Epidermal melanocyte (primary cell): ENCODE data around the gene MYO7A.

ENCODE experiments used
- DNase-seq: peaks from one replicate; pipeline ENCODE4 v3.0.0; 2011; ENCODE audit warnings: low spot score; ENCODE audit not compliant: insufficient read length

Gene MYO7A

GRCh38 chr11:77127920-77128691, at the start of gene MYO7A:
TSS of gene MYO7A (plus strand) at chr11:77128246. CDS start at chr11:77130635, 2,389 bp downstream.
- DNase-seq: no peak

- no peak for DNase-seq
Observed at GRCh38 chr11:77079666-77080065, 48.4 kb upstream of the MYO7A start.

DNA sequence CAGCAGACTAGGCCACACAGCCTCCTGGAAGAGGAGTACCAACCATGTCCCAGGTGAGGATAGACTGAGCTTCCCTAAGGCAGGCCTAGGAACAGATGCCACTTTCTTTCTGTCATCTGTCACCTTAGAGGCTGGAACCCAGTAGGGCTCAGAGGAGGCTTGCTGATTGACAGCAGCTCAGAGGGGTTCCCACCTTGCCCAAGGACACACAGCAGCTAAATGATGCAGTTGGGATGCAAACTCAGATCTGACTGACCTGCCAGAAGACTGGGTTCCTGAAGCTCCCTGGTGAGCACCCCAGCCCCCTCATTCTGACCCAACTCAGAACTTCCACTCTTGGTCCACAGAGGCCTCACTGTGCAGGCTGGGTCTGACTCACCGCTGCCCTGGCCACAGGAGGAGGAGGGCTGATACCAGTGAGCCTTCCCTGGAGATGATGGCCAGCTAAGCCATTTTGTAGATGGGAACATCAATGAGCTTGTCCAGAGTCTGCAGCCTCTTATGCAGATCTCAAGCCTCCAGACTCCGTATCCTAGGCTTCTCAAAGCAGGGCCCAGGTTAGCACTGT, 47.3 kb upstream of the MYO7A start:
- DNase-seq: no peak

DNA sequence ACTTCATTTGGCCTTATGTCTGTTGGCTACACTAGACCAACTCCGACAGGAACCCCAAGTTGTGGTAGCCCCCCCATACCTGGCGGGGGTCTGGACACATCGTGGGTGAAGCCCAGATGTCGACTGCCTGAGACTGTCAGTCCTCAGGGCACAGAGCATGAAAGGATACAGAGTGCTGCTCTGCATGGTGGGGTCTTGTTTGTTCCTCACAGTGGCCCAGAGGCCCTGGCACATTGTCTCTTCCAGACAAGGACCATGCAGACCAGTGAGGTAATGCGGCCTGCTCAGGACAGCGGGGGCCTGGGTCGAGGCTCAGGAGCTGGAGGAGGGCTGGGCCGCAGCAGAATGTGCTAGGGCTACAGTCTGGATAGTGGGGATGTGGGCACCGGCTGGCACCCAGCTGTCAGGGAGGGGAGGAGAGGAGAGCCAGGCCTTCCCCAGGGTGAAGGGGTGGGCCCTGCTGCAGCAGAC, 46.6 kb upstream of the MYO7A start:
- no peak for DNase-seq

DNA sequence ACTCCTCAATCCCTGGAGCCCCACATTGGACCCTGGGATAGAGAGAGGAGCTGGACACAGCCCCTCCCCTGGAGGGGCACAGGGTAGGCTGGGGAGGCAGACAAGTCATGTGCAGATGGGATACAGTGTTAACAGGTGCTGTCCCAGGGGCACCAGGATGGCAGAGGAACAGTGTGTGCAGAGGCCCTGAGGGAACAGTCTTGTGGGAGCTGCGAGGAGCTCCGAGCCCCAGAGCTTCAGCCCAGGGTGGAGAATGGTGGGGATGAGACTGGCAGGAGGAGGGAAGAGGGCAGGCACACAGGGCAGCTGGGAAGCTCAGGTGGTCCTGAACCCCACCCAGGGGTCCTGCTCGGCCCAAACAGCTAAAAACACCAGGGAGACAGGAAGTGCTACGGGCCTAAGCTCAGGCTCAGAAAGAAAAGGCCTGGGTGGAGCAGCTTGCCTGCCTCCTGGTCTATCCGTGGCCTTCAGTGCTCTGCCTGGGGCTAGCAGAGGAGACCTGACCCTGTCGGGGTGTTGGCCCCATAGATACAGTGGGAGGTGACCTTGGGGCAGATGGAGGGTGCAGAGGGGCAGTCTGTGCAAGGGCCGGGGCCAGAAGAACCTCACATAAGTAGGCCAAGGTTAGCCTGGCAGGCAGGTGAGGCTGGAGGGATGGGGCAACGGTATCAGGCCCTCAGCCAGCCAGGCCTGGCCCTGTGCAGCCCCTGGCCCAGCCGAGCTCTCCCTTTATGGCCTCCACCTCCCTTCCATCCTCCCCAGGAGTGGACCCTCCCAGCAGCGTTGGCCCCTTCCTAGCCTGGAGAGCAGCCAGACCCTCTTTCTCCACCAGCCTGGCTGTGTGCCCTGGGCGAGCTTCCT, 45.8 kb upstream of the MYO7A start:
- DNase-seq: no peak

DNA sequence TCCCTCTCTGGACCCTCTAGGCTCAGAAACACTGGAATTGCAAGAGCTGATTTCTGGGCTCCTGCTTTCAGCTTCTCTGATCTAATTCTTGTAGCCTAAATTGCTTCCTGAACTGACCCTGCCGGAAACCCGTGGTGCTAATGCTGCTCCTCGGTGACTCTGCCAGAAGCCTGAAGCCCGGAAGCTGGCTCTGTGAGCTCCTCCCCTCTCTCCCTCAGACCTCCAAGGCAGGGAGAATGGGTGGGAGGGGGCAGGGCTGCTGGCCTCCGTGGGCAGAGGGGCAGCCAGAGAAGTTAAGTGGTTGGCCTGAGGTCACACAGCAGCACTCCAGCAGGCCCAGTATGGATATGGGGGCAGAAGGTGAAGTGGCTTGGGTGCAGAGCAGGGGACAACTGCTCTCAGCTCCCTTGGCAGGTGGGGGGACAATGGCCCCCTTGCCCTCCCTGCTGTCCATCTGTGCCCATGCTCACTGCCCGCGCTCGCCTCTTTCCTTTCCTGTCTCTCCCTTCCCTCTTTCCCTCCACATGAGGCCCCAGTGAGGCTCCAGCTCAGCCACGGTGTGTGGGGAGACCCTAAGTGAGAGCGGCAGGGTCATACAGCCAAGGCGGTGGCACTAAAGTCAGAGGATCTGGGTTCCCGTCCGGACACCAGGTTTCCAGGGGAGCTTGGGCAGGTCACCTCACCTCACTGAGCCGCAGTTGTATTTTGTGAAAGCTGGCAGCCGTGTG, 45.0 kb upstream of the MYO7A start:
- no peak for DNase-seq

GRCh38 chr11:77083566-77084245, 44.3 kb upstream of the MYO7A start:
- DNase-seq: no peak

- no peak for DNase-seq
Observed at GRCh38 chr11:77084581-77085191, 43.4 kb upstream of the MYO7A start.

DNA sequence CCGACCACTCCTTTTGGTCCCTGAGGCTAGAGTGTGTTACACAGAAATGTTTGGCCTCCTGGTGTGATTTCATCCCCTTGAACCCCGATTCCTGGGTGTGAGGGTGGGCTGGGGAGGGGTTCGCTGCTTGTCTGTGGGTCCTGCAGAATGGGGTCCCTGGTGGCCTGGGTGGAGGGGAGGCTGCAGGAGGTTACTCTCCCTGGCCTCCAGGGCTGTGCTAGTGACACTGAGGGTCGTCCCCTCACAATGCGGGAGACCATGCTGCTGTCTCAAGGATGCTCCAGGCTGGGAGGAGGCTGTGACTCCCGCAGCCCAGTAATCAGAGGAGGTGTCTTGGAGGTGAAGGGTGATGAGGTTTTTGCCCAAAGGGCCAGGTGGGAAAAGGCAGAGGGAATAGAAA, 42.4 kb upstream of the MYO7A start:
- no peak for DNase-seq

- DNase-seq: no peak
Observed at GRCh38 chr11:77086521-77087472, 41.2 kb upstream of the MYO7A start.

DNA sequence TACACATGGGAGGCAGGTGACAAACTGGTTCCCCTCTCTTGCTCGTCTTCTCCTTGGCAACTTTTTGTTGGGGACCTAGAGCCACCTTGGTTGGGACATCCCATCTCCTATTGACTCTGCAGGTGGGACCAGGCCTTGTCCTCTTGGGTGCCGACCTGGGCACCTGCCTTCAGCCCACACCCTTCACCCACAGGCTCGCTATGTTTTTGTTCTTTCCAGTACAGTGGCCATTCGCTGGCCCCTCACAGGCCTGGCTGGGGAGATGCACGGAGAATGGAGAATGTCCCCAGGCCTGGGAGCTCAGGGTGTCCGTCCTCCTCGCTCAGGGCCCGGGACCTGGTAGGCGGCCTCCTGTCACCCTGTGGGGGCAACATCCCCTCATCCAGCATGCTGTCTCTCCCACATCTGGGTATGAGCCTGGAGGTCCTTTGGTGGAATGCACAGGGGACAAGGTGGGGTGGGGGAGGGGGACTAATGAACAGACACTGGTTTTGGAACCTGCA, 40.3 kb upstream of the MYO7A start:
- no peak for DNase-seq

GRCh38 chr11:77088236-77089003, 39.6 kb upstream of the MYO7A start:
- DNase-seq: no peak

- DNase-seq: no peak
Observed at GRCh38 chr11:77089004-77089545, 39.0 kb upstream of the MYO7A start.

- DNase-seq: no peak
Observed at GRCh38 chr11:77090046-77090372, 38.0 kb upstream of the MYO7A start.

DNA sequence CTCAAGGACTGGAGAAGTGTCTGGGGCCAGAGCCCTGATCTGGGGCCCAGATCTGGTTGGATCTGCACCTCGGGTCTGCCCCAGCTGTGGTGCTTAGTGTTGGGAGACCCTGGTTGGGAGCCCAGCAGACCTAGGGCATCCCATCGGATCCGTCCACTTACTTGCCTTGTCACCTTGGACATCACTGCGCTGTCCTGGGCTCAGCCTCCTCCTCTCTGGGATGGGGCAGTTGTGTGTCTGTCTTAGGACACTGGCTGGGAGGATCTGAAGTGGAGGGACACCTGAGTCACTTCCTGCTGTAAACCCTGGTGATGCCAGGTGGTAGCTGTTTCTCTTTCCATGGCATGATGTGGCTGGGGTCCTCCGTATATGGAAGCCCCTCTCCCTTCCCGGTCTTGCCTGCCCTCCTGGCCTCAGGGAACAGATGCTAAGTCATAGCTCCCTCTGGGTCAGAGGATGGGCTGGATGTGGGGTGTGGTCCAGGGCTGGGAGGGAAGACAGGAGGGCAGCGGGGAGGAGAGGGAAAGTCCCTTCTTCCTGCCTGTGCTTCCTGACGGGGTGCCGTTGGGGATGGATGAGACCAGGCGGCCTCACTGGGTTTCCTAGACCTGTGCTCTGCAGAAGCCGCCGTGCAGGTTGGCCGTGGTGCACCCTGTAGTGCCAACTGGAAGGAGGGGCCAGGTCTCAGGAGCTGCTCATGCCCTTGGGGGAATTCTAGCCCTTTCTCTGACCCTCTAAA, 37.5 kb upstream of the MYO7A start:
- no peak for DNase-seq

DNA sequence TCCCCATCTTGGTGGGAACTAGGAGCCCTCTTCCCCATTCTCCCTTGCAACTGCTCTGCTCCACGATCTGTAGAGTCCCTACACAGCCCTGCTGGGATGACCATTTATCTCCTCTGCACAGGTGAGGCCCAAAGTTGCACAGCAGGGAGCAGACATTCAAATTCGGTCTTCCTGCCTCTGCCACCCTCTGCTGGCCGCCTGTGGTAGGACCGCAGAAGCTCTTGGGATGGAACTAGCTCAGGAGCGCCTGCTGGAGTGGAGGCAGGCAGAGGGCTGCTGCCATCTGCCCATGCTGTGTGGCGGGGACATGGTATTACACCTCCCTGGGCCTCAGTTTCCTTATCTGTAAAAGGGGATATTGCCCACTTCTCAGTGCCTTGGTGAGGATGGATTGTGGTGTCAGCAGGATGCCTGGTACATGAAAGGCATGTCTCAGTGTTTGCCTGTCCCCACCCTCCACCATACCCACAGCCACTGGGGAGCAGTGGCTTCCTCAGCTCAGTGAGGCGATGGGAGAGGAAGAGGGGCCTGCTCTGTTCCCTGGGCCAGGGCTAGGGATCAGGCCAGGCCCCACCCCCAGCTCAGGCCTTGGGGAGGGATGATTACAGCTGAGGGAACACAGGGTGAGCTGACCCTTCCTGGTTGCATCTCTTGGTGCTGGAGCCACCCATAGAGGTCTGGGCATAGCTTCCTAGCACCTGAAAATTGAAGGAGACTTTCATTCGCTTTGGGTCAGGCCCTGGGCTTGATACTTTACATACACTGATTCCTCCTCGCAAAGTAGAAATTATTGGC, 36.7 kb upstream of the MYO7A start:
- DNase-seq: peak; percentile 89

DNA sequence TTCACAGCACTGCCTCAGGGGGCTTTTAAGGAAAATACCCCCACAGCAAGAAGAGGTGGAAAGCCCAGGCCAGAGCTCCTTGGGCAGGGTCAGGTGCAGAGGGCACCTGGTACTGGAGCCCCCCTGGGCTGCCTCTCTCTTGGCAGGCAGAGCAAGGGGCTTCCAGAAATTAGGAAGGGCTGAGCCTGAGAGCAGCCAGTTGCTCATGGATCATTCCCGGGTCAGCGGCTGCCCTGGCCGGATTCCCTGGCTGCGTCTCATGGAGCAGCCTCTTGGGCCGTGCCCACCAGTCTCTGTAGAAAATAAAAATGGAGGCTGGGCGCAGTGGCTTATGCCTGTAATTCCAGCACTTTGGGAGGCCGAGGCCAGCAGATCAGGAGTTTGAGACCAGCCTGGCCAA, 35.7 kb upstream of the MYO7A start:
- no peak for DNase-seq
